ENCODE results near the gene POLR2A. TPM values are rescaled to one million over a fixed set of nuclear protein-coding genes. Genes with fewer than 3 reads are reported as not detected.

The POLR2A gene
- total and polyA plus RNA-seq, 4 donors, result 13.3 to 54.4 (median 34.8) TPM

DNA sequence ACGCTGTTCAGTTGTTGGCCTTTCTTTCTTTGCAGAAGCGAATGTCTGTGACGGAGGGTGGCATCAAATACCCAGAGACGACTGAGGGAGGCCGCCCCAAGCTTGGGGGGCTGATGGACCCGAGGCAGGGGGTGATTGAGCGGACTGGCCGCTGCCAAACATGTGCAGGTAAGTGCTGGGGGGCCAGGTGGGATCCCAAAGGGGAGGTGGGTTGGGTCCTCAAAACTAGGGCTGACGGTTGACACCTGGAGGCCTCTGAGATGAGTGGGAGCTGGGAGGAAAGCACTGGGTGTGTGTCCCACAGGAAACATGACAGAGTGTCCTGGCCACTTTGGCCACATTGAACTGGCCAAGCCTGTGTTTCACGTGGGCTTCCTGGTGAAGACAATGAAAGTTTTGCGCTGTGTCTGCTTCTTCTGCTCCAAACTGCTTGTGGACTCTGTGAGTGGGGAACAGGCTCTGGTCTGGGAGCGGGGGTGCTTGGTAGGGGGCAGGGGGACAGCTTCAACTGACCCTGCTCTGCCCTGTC is 11.8 kb downstream of the POLR2A start (continued):
- TF ChIP-seq, protein P1, sequence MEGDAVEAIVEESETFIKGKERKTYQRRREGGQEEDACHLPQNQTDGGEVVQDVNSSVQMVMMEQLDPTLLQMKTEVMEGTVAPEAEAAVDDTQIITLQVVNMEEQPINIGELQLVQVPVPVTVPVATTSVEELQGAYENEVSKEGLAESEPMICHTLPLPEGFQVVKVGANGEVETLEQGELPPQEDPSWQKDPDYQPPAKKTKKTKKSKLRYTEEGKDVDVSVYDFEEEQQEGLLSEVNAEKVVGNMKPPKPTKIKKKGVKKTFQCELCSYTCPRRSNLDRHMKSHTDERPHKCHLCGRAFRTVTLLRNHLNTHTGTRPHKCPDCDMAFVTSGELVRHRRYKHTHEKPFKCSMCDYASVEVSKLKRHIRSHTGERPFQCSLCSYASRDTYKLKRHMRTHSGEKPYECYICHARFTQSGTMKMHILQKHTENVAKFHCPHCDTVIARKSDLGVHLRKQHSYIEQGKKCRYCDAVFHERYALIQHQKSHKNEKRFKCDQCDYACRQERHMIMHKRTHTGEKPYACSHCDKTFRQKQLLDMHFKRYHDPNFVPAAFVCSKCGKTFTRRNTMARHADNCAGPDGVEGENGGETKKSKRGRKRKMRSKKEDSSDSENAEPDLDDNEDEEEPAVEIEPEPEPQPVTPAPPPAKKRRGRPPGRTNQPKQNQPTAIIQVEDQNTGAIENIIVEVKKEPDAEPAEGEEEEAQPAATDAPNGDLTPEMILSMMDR (IDR thresholded peaks at IDR 0.05; ENCODE audit: low read depth, low read length, missing input control), result no peak
- TF ChIP-seq, protein P2, sequence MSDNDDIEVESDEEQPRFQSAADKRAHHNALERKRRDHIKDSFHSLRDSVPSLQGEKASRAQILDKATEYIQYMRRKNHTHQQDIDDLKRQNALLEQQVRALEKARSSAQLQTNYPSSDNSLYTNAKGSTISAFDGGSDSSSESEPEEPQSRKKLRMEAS (IDR thresholded peaks at IDR 0.05), result no peak
- no peak for TF ChIP-seq SP1 (IDR thresholded peaks at IDR 0.05)
- no peak for TF ChIP-seq TAF1 (conservative IDR thresholded peaks at IDR 0.05)
- no peak for TF ChIP-seq RXRA (IDR thresholded peaks at IDR 0.05)

DNA sequence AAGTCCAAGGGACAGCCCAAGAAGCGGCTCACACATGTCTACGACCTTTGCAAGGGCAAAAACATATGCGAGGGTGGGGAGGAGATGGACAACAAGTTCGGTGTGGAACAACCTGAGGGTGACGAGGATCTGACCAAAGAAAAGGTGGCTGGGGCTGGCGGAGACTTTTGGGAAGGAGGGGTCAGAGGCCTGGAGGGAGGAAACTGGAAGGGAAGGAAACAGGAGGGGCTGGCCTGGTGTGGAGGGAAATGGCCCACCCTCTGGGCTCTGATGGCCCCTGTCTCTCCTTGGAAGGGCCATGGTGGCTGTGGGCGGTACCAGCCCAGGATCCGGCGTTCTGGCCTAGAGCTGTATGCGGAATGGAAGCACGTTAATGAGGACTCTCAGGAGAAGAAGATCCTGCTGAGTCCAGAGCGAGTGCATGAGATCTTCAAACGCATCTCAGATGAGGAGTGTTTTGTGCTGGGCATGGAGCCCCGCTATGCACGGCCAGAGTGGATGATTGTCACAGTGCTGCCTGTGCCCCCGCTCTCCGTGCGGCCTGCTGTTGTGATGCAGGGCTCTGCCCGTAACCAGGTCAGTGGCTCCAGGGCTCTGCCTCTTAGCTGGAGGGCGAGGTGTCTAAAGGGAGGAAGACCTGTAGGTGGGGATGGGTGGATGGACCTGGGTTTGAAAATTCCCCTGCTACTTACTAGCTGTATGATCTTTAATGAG is 12.5 kb downstream of the POLR2A start:
- H3K4me3 ChIP-seq (ENCODE audit: low read depth in 1 of 3, low read length in 3 of 3), result no peak overlapping the region
- DNase-seq (ENCODE audit: low spot score), result no peak
- WGBS, result 84% methylated on average over 20 of the region's 20 CpGs
- H3K4me1 ChIP-seq (ENCODE audit: control insufficient read depth in 4 of 4, insufficient read depth in 4 of 4, low read length in 3 of 4), result peaks cover 0 to 8% (median 2%) of the 10 kb centered on the region in 4 donors
- peaks cover 25 to 55% (median 45%) of the 10 kb centered on the region in 4 donors for H3K36me3 ChIP-seq (ENCODE audit: control insufficient read depth in 4 of 4, insufficient read depth in 3 of 4, low read depth in 1 of 4, low read length in 3 of 4)
- H3K27ac ChIP-seq (ENCODE audit: low read depth in 1 of 2, low read length in 2 of 2), result no peak overlapping the region
- TF ChIP-seq HNF4G (IDR thresholded peaks at IDR 0.05), result no peak
- no peak for TF ChIP-seq RXRA (IDR thresholded peaks at IDR 0.05)
- TF ChIP-seq, protein P3, sequence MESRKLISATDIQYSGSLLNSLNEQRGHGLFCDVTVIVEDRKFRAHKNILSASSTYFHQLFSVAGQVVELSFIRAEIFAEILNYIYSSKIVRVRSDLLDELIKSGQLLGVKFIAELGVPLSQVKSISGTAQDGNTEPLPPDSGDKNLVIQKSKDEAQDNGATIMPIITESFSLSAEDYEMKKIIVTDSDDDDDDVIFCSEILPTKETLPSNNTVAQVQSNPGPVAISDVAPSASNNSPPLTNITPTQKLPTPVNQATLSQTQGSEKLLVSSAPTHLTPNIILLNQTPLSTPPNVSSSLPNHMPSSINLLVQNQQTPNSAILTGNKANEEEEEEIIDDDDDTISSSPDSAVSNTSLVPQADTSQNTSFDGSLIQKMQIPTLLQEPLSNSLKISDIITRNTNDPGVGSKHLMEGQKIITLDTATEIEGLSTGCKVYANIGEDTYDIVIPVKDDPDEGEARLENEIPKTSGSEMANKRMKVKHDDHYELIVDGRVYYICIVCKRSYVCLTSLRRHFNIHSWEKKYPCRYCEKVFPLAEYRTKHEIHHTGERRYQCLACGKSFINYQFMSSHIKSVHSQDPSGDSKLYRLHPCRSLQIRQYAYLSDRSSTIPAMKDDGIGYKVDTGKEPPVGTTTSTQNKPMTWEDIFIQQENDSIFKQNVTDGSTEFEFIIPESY (IDR thresholded peaks at IDR 0.05), result no peak
- H3K27me3 ChIP-seq (ENCODE audit: control insufficient read depth in 4 of 4, insufficient read depth in 4 of 4, low read length in 3 of 4), result no peaks in the 10 kb centered on the region
- H3K9me3 ChIP-seq (ENCODE audit: control insufficient read depth in 4 of 4, low read length in 3 of 4), result no peaks in the 10 kb centered on the region
- no peak overlapping the region for H3K9ac ChIP-seq (ENCODE audit: low read depth in 1 of 2, low read length in 2 of 2)

DNA sequence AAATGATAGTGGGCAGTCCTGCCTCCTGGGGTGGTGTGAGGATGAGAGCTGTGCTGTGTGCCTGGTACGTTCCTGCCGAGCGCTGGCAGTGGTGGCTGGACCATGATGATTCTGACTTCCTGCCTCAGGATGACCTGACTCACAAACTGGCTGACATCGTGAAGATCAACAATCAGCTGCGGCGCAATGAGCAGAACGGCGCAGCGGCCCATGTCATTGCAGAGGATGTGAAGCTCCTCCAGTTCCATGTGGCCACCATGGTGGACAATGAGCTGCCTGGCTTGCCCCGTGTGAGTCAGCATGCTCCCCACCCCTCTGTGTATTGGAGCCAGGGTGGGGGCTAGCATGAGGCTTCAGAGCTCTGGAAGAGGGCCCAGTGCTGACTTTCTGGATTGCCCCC is 13.1 kb downstream of the POLR2A start:
- Histone ChIP-seq H3K9ac (ENCODE audit: low read depth in 1 of 2, low read length in 2 of 2) (no peak overlapping the region), H3K27me3 (ENCODE audit: control insufficient read depth in 4 of 4, insufficient read depth in 4 of 4, low read length in 3 of 4) (no peaks in the 10 kb centered on the region), H3K4me3 (ENCODE audit: low read depth in 1 of 3, low read length in 3 of 3) (no peak overlapping the region), H3K9me3 (ENCODE audit: control insufficient read depth in 4 of 4, low read length in 3 of 4) (no peaks in the 10 kb centered on the region), H3K36me3 (ENCODE audit: control insufficient read depth in 4 of 4, insufficient read depth in 3 of 4, low read depth in 1 of 4, low read length in 3 of 4) (peaks cover 28 to 61% (median 51%) of the 10 kb centered on the region in 4 donors), H3K27ac (ENCODE audit: low read depth in 1 of 2, low read length in 2 of 2) (no peak overlapping the region), H3K4me1 (ENCODE audit: control insufficient read depth in 4 of 4, insufficient read depth in 4 of 4, low read length in 3 of 4) (peaks cover 0 to 2% (median 0%) of the 10 kb centered on the region in 4 donors)
- 88% methylated on average over 10 of the region's 10 CpGs for WGBS
- TF ChIP-seq FOXA1 (IDR thresholded peaks at IDR 0.05), result no peak
- TF ChIP-seq FOXA2 (IDR thresholded peaks at IDR 0.05), result no peak
- no peak for TF ChIP-seq HNF4G (IDR thresholded peaks at IDR 0.05)
- TF ChIP-seq JUND (IDR thresholded peaks at IDR 0.05), result no peak
- no peak for TF ChIP-seq GABPA (IDR thresholded peaks at IDR 0.05 in 1 of 2, conservative IDR thresholded peaks at IDR 0.05 in 1 of 2)
- TF ChIP-seq NR2F2 (IDR thresholded peaks at IDR 0.05), result no peak
- TF ChIP-seq SP1 (IDR thresholded peaks at IDR 0.05), result no peak
- TF ChIP-seq RXRA (IDR thresholded peaks at IDR 0.05), result no peak
- TF ChIP-seq, protein P4, sequence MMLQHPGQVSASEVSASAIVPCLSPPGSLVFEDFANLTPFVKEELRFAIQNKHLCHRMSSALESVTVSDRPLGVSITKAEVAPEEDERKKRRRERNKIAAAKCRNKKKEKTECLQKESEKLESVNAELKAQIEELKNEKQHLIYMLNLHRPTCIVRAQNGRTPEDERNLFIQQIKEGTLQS (IDR thresholded peaks at IDR 0.05), result no peak
- no peak for DNase-seq (ENCODE audit: low spot score)

Data from liver (tissue), 9 donors.